ENCODE results near the gene ZNF236. TPM values are rescaled to one million over a fixed set of nuclear protein-coding genes. Genes with fewer than 3 reads are reported as not detected.
"Not testable (repeated sequence)": the region's sequence is repeated elsewhere in the genome, so short reads cannot be mapped to it uniquely, and the experiment has no call there.

ZNF236 gene
- total RNA-seq, result 39.2 and 39.5 TPM in 2 replicates
- 14.9 TPM for total RNA-seq (2013)
- polyA plus RNA-seq, result 6.0 and 8.9 TPM in 2 replicates
- 20.8 and 39.3 TPM in 2 replicates for polyA minus RNA-seq

DNA sequence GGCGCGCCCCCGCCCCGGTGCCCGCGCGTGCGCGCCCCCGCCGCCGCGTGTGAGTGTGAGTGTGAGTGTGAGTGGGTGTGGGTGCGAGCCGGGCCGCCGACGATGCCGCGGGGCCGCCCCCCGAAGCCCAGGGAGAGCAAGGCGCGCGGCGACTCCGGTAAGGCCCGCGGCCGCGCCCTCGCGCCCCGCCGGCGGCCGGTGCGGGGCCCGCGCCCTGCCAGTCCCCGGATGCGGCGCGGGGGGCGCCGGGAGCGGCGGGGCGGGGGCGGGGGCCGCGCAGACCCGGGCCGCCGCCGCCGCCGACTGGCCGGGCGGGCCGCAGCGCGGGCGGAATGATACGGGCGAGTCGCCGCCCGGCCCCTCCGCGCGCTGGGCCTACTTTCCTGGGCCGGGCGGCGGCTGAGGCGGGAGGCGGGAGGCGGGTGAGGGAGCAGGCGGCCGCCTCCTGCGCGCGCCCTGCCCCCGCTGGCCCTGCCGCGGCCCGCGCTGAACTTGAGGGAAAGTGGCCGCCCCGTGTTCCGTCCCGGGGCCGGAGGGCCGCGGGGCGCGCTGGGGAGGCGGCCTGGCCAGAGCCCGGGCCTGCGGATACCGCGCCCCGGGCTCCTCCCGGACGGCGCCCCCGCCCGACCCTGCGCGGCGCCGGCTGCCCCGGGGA is at the start of gene ZNF236:
TSS of gene ZNF236 (plus strand) at position 52 of the 655 bp plus-strand sequence. CDS start at position 103, 51 bp downstream.
- ATAC-seq (ENCODE audit: low read depth), result peak; percentile 60

DNA sequence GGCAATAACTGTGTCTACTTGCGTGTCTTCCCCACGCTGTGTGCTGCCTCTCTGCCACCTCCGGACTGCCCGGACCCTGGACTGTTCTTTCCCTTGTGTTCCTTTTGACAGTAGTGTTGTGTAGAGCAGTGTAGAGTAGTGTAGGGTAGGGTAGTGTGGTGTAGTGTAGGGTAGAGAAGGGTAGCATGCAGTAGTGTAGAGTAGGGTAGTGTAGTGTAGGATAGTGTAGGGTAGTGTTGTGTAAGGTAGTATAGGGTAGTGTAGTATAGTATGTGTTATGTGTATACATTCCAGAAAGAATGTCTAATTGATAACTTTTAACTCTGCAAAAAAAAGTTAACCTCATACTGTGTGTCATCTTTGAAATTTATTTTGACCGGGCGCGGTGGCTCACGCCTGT is 49.7 kb upstream of the ZNF236 start:
- Histone ChIP-seq H3K27ac (ENCODE audit: low read length in 2 of 2) (no peak overlapping the region), H4K20me1 (ENCODE audit: control insufficient read depth, insufficient read depth, low read length, poor library complexity, severe bottlenecking) (no peaks in the 10 kb centered on the region), H2AFZ (ENCODE audit: insufficient read depth, low read depth, low read length, poor library complexity, severe bottlenecking) (no peak overlapping the region), H3K79me2 (ENCODE audit: control insufficient read depth, insufficient read depth, low read length) (no peaks in the 10 kb centered on the region), H3K36me3 (replicated peaks in 1 of 2; ENCODE audit: control extremely low read depth in 1 of 2, control insufficient read depth in 1 of 2, extremely low read depth in 1 of 2, insufficient read depth in 2 of 2, low read length in 1 of 2) (no peaks in the 10 kb centered on the region), H3K4me1 (ENCODE audit: control insufficient read depth in 2 of 2, insufficient read depth in 2 of 2, low read length in 2 of 2) (no peaks in the 10 kb centered on the region), H3K27me3 (replicated peaks in 1 of 4; ENCODE audit: control extremely low read depth in 1 of 4, control insufficient read depth in 3 of 4, insufficient read depth in 4 of 4, low read length in 3 of 4) (peaks cover 0 to 3% (median 0%) of the 10 kb centered on the region in 4 experiments), H3K9ac (ENCODE audit: low read length) (no peak overlapping the region), H3K9me3 (ENCODE audit: control extremely low read depth in 1 of 3, control insufficient read depth in 2 of 3, insufficient read depth in 1 of 3, low read length in 2 of 3) (peaks cover 0 to 10% (median 0%) of the 10 kb centered on the region in 3 donors), H3K4me3 (ENCODE audit: control extremely low read depth in 1 of 5, extremely low read depth in 1 of 5, insufficient read depth in 1 of 5, low read depth in 2 of 5, low read length in 4 of 5) (no peak overlapping the region), H3K4me2 (replicated peaks; ENCODE audit: low read depth, low read length, poor library complexity, severe bottlenecking) (no peak overlapping the region)
- no peak for TF ChIP-seq EZH2 (IDR thresholded peaks at IDR 0.05; ENCODE audit: borderline replicate concordance, insufficient read depth, low read depth, low read length, poor library complexity, severe bottlenecking)
- TF ChIP-seq, protein P1, sequence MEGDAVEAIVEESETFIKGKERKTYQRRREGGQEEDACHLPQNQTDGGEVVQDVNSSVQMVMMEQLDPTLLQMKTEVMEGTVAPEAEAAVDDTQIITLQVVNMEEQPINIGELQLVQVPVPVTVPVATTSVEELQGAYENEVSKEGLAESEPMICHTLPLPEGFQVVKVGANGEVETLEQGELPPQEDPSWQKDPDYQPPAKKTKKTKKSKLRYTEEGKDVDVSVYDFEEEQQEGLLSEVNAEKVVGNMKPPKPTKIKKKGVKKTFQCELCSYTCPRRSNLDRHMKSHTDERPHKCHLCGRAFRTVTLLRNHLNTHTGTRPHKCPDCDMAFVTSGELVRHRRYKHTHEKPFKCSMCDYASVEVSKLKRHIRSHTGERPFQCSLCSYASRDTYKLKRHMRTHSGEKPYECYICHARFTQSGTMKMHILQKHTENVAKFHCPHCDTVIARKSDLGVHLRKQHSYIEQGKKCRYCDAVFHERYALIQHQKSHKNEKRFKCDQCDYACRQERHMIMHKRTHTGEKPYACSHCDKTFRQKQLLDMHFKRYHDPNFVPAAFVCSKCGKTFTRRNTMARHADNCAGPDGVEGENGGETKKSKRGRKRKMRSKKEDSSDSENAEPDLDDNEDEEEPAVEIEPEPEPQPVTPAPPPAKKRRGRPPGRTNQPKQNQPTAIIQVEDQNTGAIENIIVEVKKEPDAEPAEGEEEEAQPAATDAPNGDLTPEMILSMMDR (IDR thresholded peaks at IDR 0.05), result no peak
- ChIA-PET POLR2A (no interaction called here), CTCF (no interaction called here)
- peaks cover 37% of the 10 kb centered on the region for H3K27me3 Mint-ChIP-seq
- H3K9me3 Mint-ChIP-seq (ENCODE audit: insufficient read depth), result peaks cover 6% of the 10 kb centered on the region
- ATAC-seq (ENCODE audit: low read depth), result no peak
- H3K4me3 Mint-ChIP-seq, result no peak overlapping the region
- intact Hi-C loops (cut with micrococcal nuclease), result no loop called here
- DNase-seq, result no peak
- WGBS (ENCODE audit: insufficient coverage), result 84% methylated on average over 8 of the region's 8 CpGs
- H3K27ac Mint-ChIP-seq, result no peak overlapping the region
- no peaks in the 10 kb centered on the region for H3K4me1 Mint-ChIP-seq

More for the DNA sequence above, at the start of gene ZNF236:
- peaks cover 60% of the 10 kb centered on the region for H3K4me1 Mint-ChIP-seq
- H3K27me3 Mint-ChIP-seq, result no peaks in the 10 kb centered on the region
- no peaks in the 10 kb centered on the region for H3K9me3 Mint-ChIP-seq (ENCODE audit: insufficient read depth)
- intact Hi-C loops (cut with micrococcal nuclease), result loop anchor here (1.0 to 5.0 kb wide), 5 partner anchors 20 to 330 kb away; partner anchors contain the start of gene MBP
- H3K4me2 ChIP-seq (replicated peaks; ENCODE audit: low read depth, low read length, poor library complexity, severe bottlenecking), result peak within 1 kb of the TSS; percentile 94
- peaks cover 0 to 6% (median 0%) of the 10 kb centered on the region in 3 donors for H3K9me3 ChIP-seq (ENCODE audit: control extremely low read depth in 1 of 3, control insufficient read depth in 2 of 3, insufficient read depth in 1 of 3, low read length in 2 of 3)
- peak within 1 kb of the TSS; percentile 85 to 90 for H3K27ac ChIP-seq (ENCODE audit: low read length in 2 of 2)
- peak; percentile 89 for DNase-seq
- no peaks in the 10 kb centered on the region for H3K27me3 ChIP-seq (replicated peaks in 1 of 4; ENCODE audit: control extremely low read depth in 1 of 4, control insufficient read depth in 3 of 4, insufficient read depth in 4 of 4, low read length in 3 of 4)
- peak within 1 kb of the TSS; percentile 75 to 98 (median 95) for H3K4me3 ChIP-seq (ENCODE audit: control extremely low read depth in 1 of 5, extremely low read depth in 1 of 5, insufficient read depth in 1 of 5, low read depth in 2 of 5, low read length in 4 of 5)
- no peak for TF ChIP-seq EZH2 (IDR thresholded peaks at IDR 0.05; ENCODE audit: borderline replicate concordance, insufficient read depth, low read depth, low read length, poor library complexity, severe bottlenecking)
- TF ChIP-seq, protein P1 (IDR thresholded peaks at IDR 0.05), result no peak
- peaks cover 19 to 45% of the 10 kb centered on the region in 2 donors for H3K4me1 ChIP-seq (ENCODE audit: control insufficient read depth in 2 of 2, insufficient read depth in 2 of 2, low read length in 2 of 2)
- CTCF ChIA-PET, result interaction anchor here (0.8 kb wide), 1 partner anchor 19 kb away, joined by 3 read pairs; no protein-coding TSS in a partner anchor
- H3K79me2 ChIP-seq (ENCODE audit: control insufficient read depth, insufficient read depth, low read length), result peaks cover 72% of the 10 kb centered on the region
- H2AFZ ChIP-seq (ENCODE audit: insufficient read depth, low read depth, low read length, poor library complexity, severe bottlenecking), result peak within 1 kb of the TSS; percentile 91
- H3K27ac Mint-ChIP-seq, result peak within 1 kb of the TSS; percentile 97
- POLR2A ChIA-PET, result interaction anchor here (1.0 kb wide), 1 partner anchor 158 kb away, joined by 4 read pairs; no protein-coding TSS in a partner anchor
- H3K9ac ChIP-seq (ENCODE audit: low read length), result peak within 1 kb of the TSS; percentile 97
- H3K4me3 Mint-ChIP-seq, result peak within 1 kb of the TSS; percentile 95
- WGBS (ENCODE audit: insufficient coverage), result under 1% methylated on average over 113 of the region's 113 CpGs
- H4K20me1 ChIP-seq (ENCODE audit: control insufficient read depth, insufficient read depth, low read length, poor library complexity, severe bottlenecking), result peaks cover 9% of the 10 kb centered on the region
- no peaks in the 10 kb centered on the region for H3K36me3 ChIP-seq (replicated peaks in 1 of 2; ENCODE audit: control extremely low read depth in 1 of 2, control insufficient read depth in 1 of 2, extremely low read depth in 1 of 2, insufficient read depth in 2 of 2, low read length in 1 of 2)

DNA sequence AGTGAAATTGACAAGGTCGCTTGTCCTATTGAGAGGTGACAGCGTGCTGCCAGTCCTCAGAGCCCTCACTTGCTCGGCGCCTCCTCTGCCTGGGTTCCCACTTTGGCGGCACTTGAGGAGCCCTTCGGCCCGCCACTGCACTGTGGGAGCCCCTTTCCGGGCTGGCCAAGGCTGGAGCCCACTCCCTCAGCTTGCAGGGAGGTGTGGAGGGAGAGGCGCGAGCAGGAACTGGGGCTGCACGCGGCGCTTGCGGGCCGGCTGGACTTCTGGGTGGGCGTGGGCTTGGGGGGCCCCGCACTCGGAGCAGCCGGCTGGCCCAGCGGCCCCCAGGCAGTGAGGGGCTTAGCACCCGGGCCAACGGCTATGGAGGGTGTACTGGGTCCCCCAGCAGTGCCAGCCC is 45.3 kb upstream of the ZNF236 start:
- H3K4me1 Mint-ChIP-seq; H3K27ac Mint-ChIP-seq; POLR2A ChIA-PET; DNase-seq; CTCF ChIA-PET; H3K4me1 ChIP-seq (ENCODE audit: control insufficient read depth in 2 of 2, insufficient read depth in 2 of 2, low read length in 2 of 2); H3K27me3 ChIP-seq (replicated peaks in 1 of 4; ENCODE audit: control extremely low read depth in 1 of 4, control insufficient read depth in 3 of 4, insufficient read depth in 4 of 4, low read length in 3 of 4); H3K4me3 ChIP-seq (ENCODE audit: control extremely low read depth in 1 of 5, extremely low read depth in 1 of 5, insufficient read depth in 1 of 5, low read depth in 2 of 5, low read length in 4 of 5); H3K79me2 ChIP-seq (ENCODE audit: control insufficient read depth, insufficient read depth, low read length); H3K36me3 ChIP-seq (replicated peaks in 1 of 2; ENCODE audit: control extremely low read depth in 1 of 2, control insufficient read depth in 1 of 2, extremely low read depth in 1 of 2, insufficient read depth in 2 of 2, low read length in 1 of 2); H3K9ac ChIP-seq (ENCODE audit: low read length); H3K9me3 Mint-ChIP-seq (ENCODE audit: insufficient read depth); ATAC-seq (ENCODE audit: low read depth); H3K4me2 ChIP-seq (replicated peaks; ENCODE audit: low read depth, low read length, poor library complexity, severe bottlenecking); H2AFZ ChIP-seq (ENCODE audit: insufficient read depth, low read depth, low read length, poor library complexity, severe bottlenecking); H3K9me3 ChIP-seq (ENCODE audit: control extremely low read depth in 1 of 3, control insufficient read depth in 2 of 3, insufficient read depth in 1 of 3, low read length in 2 of 3); intact Hi-C loops (cut with micrococcal nuclease); H3K4me3 Mint-ChIP-seq; H3K27ac ChIP-seq (ENCODE audit: low read length in 2 of 2); H4K20me1 ChIP-seq (ENCODE audit: control insufficient read depth, insufficient read depth, low read length, poor library complexity, severe bottlenecking): not testable (repeated sequence)
- 96% methylated on average over 5 of the region's 22 CpGs for WGBS (ENCODE audit: insufficient coverage)
- peaks cover 10% of the 10 kb centered on the region for H3K27me3 Mint-ChIP-seq
